H1 (cell line): ENCODE measurements around the gene FBXO11. TPM values are rescaled to one million over a fixed set of nuclear protein-coding genes. Genes with fewer than 3 reads are reported as not detected.

Source experiments
- CTCF ChIA-PET: fragments of 300-600 bp; sonication (Branson Sonifier 250); formaldehyde crosslinking; loops from one replicate; lab custom pipeline; 2021; ENCODE audit not compliant: partially characterized antibody; lab: Charles Lee
- POLR2A ChIA-PET: fragments of 300-600 bp; sonication (Branson Sonifier 250); formaldehyde crosslinking; loops from one replicate; lab custom pipeline; 2021; ENCODE audit warnings: inconsistent platforms; ENCODE audit not compliant: partially characterized antibody; lab: Charles Lee
- DNase-seq, 2 experiments: peaks; one replicate each; pipeline versions ENCODE4 v3.0.0 to v3.0.0-alpha.2; 2010 to 2022; ENCODE audit warnings: low spot score in 2 of 2, low read depth in 1 of 2, mixed read lengths in 1 of 2
- FAIRE-seq: peaks from 2 replicates; lab custom pipeline; 2011; peaks lifted over from hg19 to GRCh38; lab: Jason Lieb, UNC
- H2AFZ ChIP-seq: 2 replicates; pipeline ENCODE4 v1.8.1; 2012; ENCODE audit warnings: low read length, inconsistent platforms
- H2AK5ac ChIP-seq: 2 replicates; pipeline ENCODE4 v1.6.1; 2013; ENCODE audit warnings: low read depth, low read length
- H2BK120ac ChIP-seq: replicated peaks from 2 replicates; pipeline ENCODE3; 2013; ENCODE audit warnings: low read depth, low read length, inconsistent platforms
- H2BK12ac ChIP-seq: 2 replicates; pipeline ENCODE4 v1.6.1; 2013; ENCODE audit warnings: low read depth, low read length
- H2BK15ac ChIP-seq: 2 replicates; pipeline ENCODE4 v1.6.1; 2013; ENCODE audit warnings: low read length
- H2BK20ac ChIP-seq: 2 replicates; pipeline ENCODE4 v1.6.1; 2013; ENCODE audit warnings: low read length
- H2BK5ac ChIP-seq: 2 replicates; pipeline ENCODE4 v1.6.1; 2013; ENCODE audit warnings: low read depth, low read length
- H3K14ac ChIP-seq: 2 replicates; pipeline ENCODE4 v1.6.1; 2013; ENCODE audit warnings: inconsistent platforms; ENCODE audit not compliant: insufficient read length
- H3K18ac ChIP-seq: 2 replicates; pipeline ENCODE4 v1.6.1; 2013; ENCODE audit warnings: low read length; ENCODE audit errors: extremely low read depth
- H3K23ac ChIP-seq: 2 replicates; pipeline ENCODE4 v1.6.1; 2013; ENCODE audit warnings: inconsistent platforms; ENCODE audit not compliant: insufficient read length
- H3K23me2 ChIP-seq: 2 replicates; pipeline ENCODE4 v1.6.1; 2013; ENCODE audit warnings: low read depth, low read length
- H3K27ac ChIP-seq: 2 replicates; pipeline ENCODE4 v1.6.1; 2011; ENCODE audit warnings: low read depth, low read length, inconsistent platforms
- H3K27me3 ChIP-seq, 4 experiments: replicated peaks in 1 of 4; 1 replicate in 1 of 4; 2 replicates in 3 of 4; pipeline versions ENCODE4 v1.6.1 to v1.8.1; 2011 to 2013; ENCODE audit warnings: low read length in 3 of 4, mild to moderate bottlenecking in 3 of 4, inconsistent platforms in 2 of 4, mixed read lengths in 2 of 4, moderate library complexity in 1 of 4; ENCODE audit not compliant: control insufficient read depth in 3 of 4, insufficient read depth in 3 of 4; ENCODE audit errors: extremely low read depth in 1 of 4
- H3K36me3 ChIP-seq, 4 experiments: 2 replicates each; pipeline versions ENCODE4 v1.6.1 to v1.8.1; 2011 to 2013; ENCODE audit warnings: mild to moderate bottlenecking in 4 of 4, low read length in 3 of 4, moderate library complexity in 2 of 4, control low read depth in 1 of 4, inconsistent platforms in 1 of 4; ENCODE audit not compliant: insufficient read depth in 4 of 4, control insufficient read depth in 2 of 4
- H3K4ac ChIP-seq: replicated peaks from 2 replicates; pipeline ENCODE3; 2013; ENCODE audit warnings: low read length, low read depth, mixed read lengths, inconsistent platforms; ENCODE audit not compliant: insufficient read length
- H3K4me1 ChIP-seq, 4 experiments: replicated peaks in 1 of 4; 1 replicate in 1 of 4; 2 replicates in 3 of 4; pipeline versions ENCODE4 v1.6.1 to v1.8.1; 2011 to 2013; ENCODE audit warnings: low read length in 3 of 4, inconsistent platforms in 2 of 4, mixed read lengths in 1 of 4; ENCODE audit not compliant: insufficient read depth in 4 of 4, control insufficient read depth in 3 of 4
- H3K4me2 ChIP-seq, 2 experiments: 2 replicates each; pipeline versions ENCODE4 v1.6.1 to v1.8.1; 2011 to 2013; ENCODE audit warnings: low read depth in 2 of 2, low read length in 2 of 2, control low read depth in 1 of 2, inconsistent platforms in 1 of 2, mild to moderate bottlenecking in 1 of 2; ENCODE audit not compliant: insufficient read depth in 1 of 2
- H3K4me3 ChIP-seq, 4 experiments: fragments of 200-600, 300-600 bp in 1 of 4; sonication (generic), shearing (Covaris generic), sonication (Bioruptor Twin) in 1 of 4; 2 replicates each; pipeline versions ENCODE4 v1.5.1 to v1.8.1; 2011 to 2016; ENCODE audit warnings: low read length in 4 of 4, low read depth in 3 of 4, control low read depth in 2 of 4, inconsistent platforms in 2 of 4, mild to moderate bottlenecking in 2 of 4, mixed read lengths in 1 of 4, moderate library complexity in 1 of 4; ENCODE audit not compliant: insufficient read depth in 2 of 4; ENCODE audit errors: extremely low read depth in 1 of 4
- H3K56ac ChIP-seq: replicated peaks from 2 replicates; pipeline ENCODE3; 2013; ENCODE audit warnings: low read depth, mild to moderate bottlenecking, mixed read lengths, low read length, inconsistent platforms; ENCODE audit not compliant: insufficient read length
- H3K79me1 ChIP-seq: 2 replicates; pipeline ENCODE4 v1.6.1; 2013; ENCODE audit warnings: low read depth, low read length, control low read depth
- H3K79me2 ChIP-seq, 2 experiments: 2 replicates each; pipeline versions ENCODE4 v1.6.1 to v1.8.1; 2012 to 2013; ENCODE audit warnings: low read length in 2 of 2, mild to moderate bottlenecking in 2 of 2, inconsistent platforms in 1 of 2; ENCODE audit not compliant: insufficient read depth in 2 of 2, control insufficient read depth in 1 of 2
- H3K9ac ChIP-seq, 4 experiments: replicated peaks in 1 of 4; 1 replicate in 1 of 4; 2 replicates in 3 of 4; pipeline versions ENCODE4 v1.6.1 to v1.8.1; 2011 to 2013; ENCODE audit warnings: low read depth in 3 of 4, low read length in 3 of 4, control low read depth in 2 of 4, mild to moderate bottlenecking in 2 of 4, moderate library complexity in 2 of 4, inconsistent platforms in 1 of 4; ENCODE audit errors: extremely low read depth in 1 of 4
- H3K9me3 ChIP-seq, 2 experiments: 2 replicates each; pipeline versions ENCODE4 v1.6.1 to v1.8.1; 2012 to 2013; ENCODE audit warnings: mild to moderate bottlenecking in 2 of 2, moderate library complexity in 2 of 2, control low read depth in 1 of 2, inconsistent platforms in 1 of 2, low read depth in 1 of 2, low read length in 1 of 2, mixed read lengths in 1 of 2; ENCODE audit not compliant: insufficient read depth in 2 of 2
- H4K20me1 ChIP-seq, 2 experiments: replicated peaks in 1 of 2; 2 replicates each; pipeline versions ENCODE3 to v1.8.1; 2011 to 2013; ENCODE audit warnings: inconsistent platforms in 2 of 2, low read length in 2 of 2, mild to moderate bottlenecking in 1 of 2; ENCODE audit not compliant: insufficient read depth in 2 of 2, control insufficient read depth in 1 of 2
- H4K5ac ChIP-seq: 2 replicates; pipeline ENCODE4 v1.6.1; 2013; ENCODE audit warnings: low read length, low read depth, mixed read lengths, inconsistent platforms; ENCODE audit not compliant: insufficient read length
- H4K8ac ChIP-seq: 2 replicates; pipeline ENCODE4 v1.8.0; 2013; ENCODE audit warnings: mild to moderate bottlenecking, moderate library complexity, low read length, inconsistent platforms; ENCODE audit not compliant: insufficient read depth; ENCODE audit errors: extremely low read depth
- H4K91ac ChIP-seq: replicated peaks from 2 replicates; pipeline ENCODE3; 2013; ENCODE audit warnings: low read length, mixed read lengths, inconsistent platforms; ENCODE audit not compliant: insufficient read length
- WGBS, 2 experiments: shearing (Covaris generic) in 1 of 2; methylation state at CpG; one replicate each; pipeline versions ENCODE4 v1.1.6 to v1.1.7; 2013 to 2015; ENCODE audit warnings: low lambda C conversion rate in 2 of 2, mixed read lengths in 2 of 2, inconsistent platforms in 1 of 2, low coverage in 1 of 2, missing lambda C conversion rate in 1 of 2; ENCODE audit not compliant: insufficient replicate concordance in 2 of 2, insufficient coverage in 1 of 2, insufficient read length in 1 of 2; ENCODE audit errors: extremely low coverage in 1 of 2, missing lambda C conversion rate in 1 of 2; 5-methylcytosine and 5-hydroxymethylcytosine counted together
- polyA plus RNA-seq, 7 experiments: library from polyadenylated mRNA; depleted of rRNA in 3 of 7; stranded (reverse) in 5 of 7; unstranded in 2 of 7; fragments of >200 nt in 5 of 7; fragments of 200-250 nt in 2 of 7; gene quantifications; 1 replicate in 5 of 7; 2 replicates in 1 of 7; 4 replicates in 1 of 7; pipeline versions ENCODE4 v1.2.1 to v1.2.3, GENCODE V29; 2011 to 2013; ENCODE audit warnings: missing spikeins in 2 of 7, mixed read lengths in 2 of 7
- total RNA-seq: library from RNA; stranded (reverse); fragmentation: NEBNext Ultra II Directional; extraction: Animal tissue kit (Norgen Biotek cat#: 25700); gene quantifications from 2 replicates; pipeline ENCODE4 v1.2.1, GENCODE V29; 2021

Gene FBXO11
- total and polyA plus RNA-seq, 2 of the 8 experiments (the other 6 are each of a cell fraction or from before 2014, with no cell fraction given) = 21.7 to 57.3 TPM

GRCh38 chr2:47798631-47799030 lies 107.7 kb downstream of the FBXO11 start:
- H2BK15ac ChIP-seq = no peak overlapping the region
- FAIRE-seq (no peak), DNase-seq (no peak)
- H3K14ac ChIP-seq = no peak overlapping the region
- no peak overlapping the region for H3K4ac ChIP-seq
- peaks cover 15 to 22% of the 10 kb centered on the region in 2 experiments for H4K20me1 ChIP-seq
- H3K4me2 ChIP-seq = no peak overlapping the region
- H3K36me3 ChIP-seq = peaks cover 41 to 93% (median 76%) of the 10 kb centered on the region in 4 experiments
- no peaks in the 10 kb centered on the region; the same call in 1 of the 2 replicates for H3K79me1 ChIP-seq
- no peak overlapping the region for H3K23ac ChIP-seq
- no peak overlapping the region for H3K4me3 ChIP-seq
- ChIA-PET CTCF (no interaction called here), POLR2A (interaction anchor here (2.1 kb wide), 1 partner anchor 14 kb away, joined by 5 read pairs; no protein-coding TSS in a partner anchor)
- no peak overlapping the region for H2BK20ac ChIP-seq
- no peak overlapping the region for H2BK120ac ChIP-seq
- H3K79me2 ChIP-seq = peaks cover 4 to 83% of the 10 kb centered on the region in 2 experiments; a peak in 3 of 4 replicates
- H2BK12ac ChIP-seq = no peak overlapping the region
- no peak overlapping the region for H3K9ac ChIP-seq
- H3K27ac ChIP-seq = no peak overlapping the region
- no peaks in the 10 kb centered on the region for H3K27me3 ChIP-seq
- H4K91ac ChIP-seq = no peak overlapping the region
- H3K23me2 ChIP-seq = no peaks in the 10 kb centered on the region
- H2BK5ac ChIP-seq = no peak overlapping the region
- WGBS, 2 experiments = 96% methylated on average over 6 of the region's 6 CpGs; no CpG with 5 or more reads in 1 of the 2 experiments
- H4K8ac ChIP-seq = no peak overlapping the region
- H3K4me1 ChIP-seq = no peaks in the 10 kb centered on the region
- H2AFZ ChIP-seq = no peak overlapping the region
- H4K5ac ChIP-seq = no peak overlapping the region
- no peak overlapping the region for H3K56ac ChIP-seq
- no peak overlapping the region for H2AK5ac ChIP-seq
- no peak overlapping the region for H3K18ac ChIP-seq
- no peaks in the 10 kb centered on the region for H3K9me3 ChIP-seq
